OCI-LY1 (cell line): ENCODE data around the gene PSD2.

ENCODE experiments used
- H2AFZ ChIP-seq: fragments of 200-600 bp; sonication (generic), shearing (Covaris generic); 2 replicates; pipeline ENCODE4 v1.6.0; 2014; ENCODE audit warnings: antibody characterized with exemption, mild to moderate bottlenecking, low read length
- H3F3A ChIP-seq: fragments of 200-600 bp; sonication (generic), shearing (Covaris generic); 2 replicates; pipeline ENCODE4 v1.6.0; 2014; ENCODE audit warnings: mild to moderate bottlenecking, antibody characterized with exemption, low read length, moderate library complexity; ENCODE audit not compliant: insufficient read depth
- H3K27ac ChIP-seq: fragments of 200-600 bp; sonication (generic); 2 replicates; pipeline ENCODE4 v1.5.1; 2014; ENCODE audit warnings: low read length, mixed run types, mild to moderate bottlenecking, low read depth; ENCODE audit not compliant: poor library complexity, severe bottlenecking
- H3K27me3 ChIP-seq: fragments of 200-600 bp; sonication (generic); 2 replicates; pipeline ENCODE4 v1.6.0; 2014; ENCODE audit warnings: antibody characterized with exemption, mild to moderate bottlenecking, low read length, moderate library complexity; ENCODE audit not compliant: insufficient read depth
- H3K36me3 ChIP-seq: fragments of 200-600 bp; sonication (generic); 2 replicates; pipeline ENCODE4 v1.6.1; 2014; ENCODE audit warnings: mild to moderate bottlenecking, antibody characterized with exemption, low read length, moderate library complexity, mixed read lengths; ENCODE audit not compliant: insufficient read depth
- H3K4me1 ChIP-seq: fragments of 200-600 bp; sonication (generic); 2 replicates; pipeline ENCODE4 v1.5.1; 2014; ENCODE audit warnings: mild to moderate bottlenecking, low read length, moderate library complexity; ENCODE audit not compliant: insufficient read depth, severe bottlenecking
- H3K4me2 ChIP-seq: fragments of 200-600 bp; sonication (generic), shearing (Covaris generic); 2 replicates; pipeline ENCODE4 v1.6.1; 2014; ENCODE audit warnings: low read length
- H3K4me3 ChIP-seq: fragments of 200-600 bp; sonication (generic); 2 replicates; pipeline ENCODE4 v1.5.1; 2014; ENCODE audit warnings: low read length, low read depth, mild to moderate bottlenecking, mixed read lengths; ENCODE audit not compliant: poor library complexity, severe bottlenecking
- H3K79me2 ChIP-seq: fragments of 200-600 bp; shearing (Covaris generic); 2 replicates; pipeline ENCODE4 v1.6.1; 2016; ENCODE audit warnings: mixed run types, low read length, mixed read lengths; ENCODE audit not compliant: insufficient read depth
- H3K9ac ChIP-seq: fragments of 200-600 bp; sonication (generic), shearing (Covaris generic); 2 replicates; pipeline ENCODE4 v1.6.1; 2014; ENCODE audit warnings: mild to moderate bottlenecking, low read length, mixed read lengths
- H3K9me2 ChIP-seq: fragments of 200-600 bp; sonication (generic), shearing (Covaris generic); 2 replicates; pipeline ENCODE4 v1.6.1; 2014; ENCODE audit warnings: low read depth, mild to moderate bottlenecking, low read length, mixed read lengths
- H3K9me3 ChIP-seq: fragments of 200-600 bp; shearing (Covaris generic); 2 replicates; pipeline ENCODE4 v1.6.1; 2014; ENCODE audit warnings: low read length, mixed read lengths
- H4K20me1 ChIP-seq: fragments of 200-600 bp; sonication (generic), shearing (Covaris generic); 2 replicates; pipeline ENCODE4 v1.6.0; 2016; ENCODE audit warnings: mild to moderate bottlenecking, low read length; ENCODE audit not compliant: insufficient read depth
- CTCF ChIP-seq: fragments of 200-600 bp; sonication (generic), shearing (Covaris generic); IDR thresholded peaks from 2 replicates; pipeline ENCODE4 v1.5.1; 2017; ENCODE audit warnings: mild to moderate bottlenecking, antibody characterized with exemption, low read length, moderate library complexity, mixed read lengths
- EZH2 ChIP-seq: fragments of 200-600 bp; sonication (generic), shearing (Covaris generic); IDR thresholded peaks from 2 replicates; pipeline ENCODE4 v1.8.0; 2017; ENCODE audit warnings: borderline replicate concordance, mixed run types, mild to moderate bottlenecking, antibody characterized with exemption, low read length, moderate library complexity, mixed read lengths

Gene PSD2

GRCh38 chr5:139752506-139753473 lies 42.8 kb upstream of the PSD2 start:
- Histone ChIP-seq H3K9me2 (no peaks in the 10 kb centered on the region), H3K9me3 (no peaks in the 10 kb centered on the region), H3K4me3 (no peak overlapping the region), H3K36me3 (no peaks in the 10 kb centered on the region), H3F3A (no peaks in the 10 kb centered on the region), H3K4me1 (peaks cover 37% of the 10 kb centered on the region), H3K27ac (no peak overlapping the region), H2AFZ (no peak overlapping the region), H3K4me2 (no peak overlapping the region), H3K27me3 (no peaks in the 10 kb centered on the region), H3K79me2 (no peaks in the 10 kb centered on the region), H3K9ac (no peak overlapping the region; the same call in 1 of the 2 replicates), H4K20me1 (no peaks in the 10 kb centered on the region)
- TF ChIP-seq CTCF (no peak), EZH2 (no peak)

GRCh38 chr5:139755892-139756671 lies 39.5 kb upstream of the PSD2 start:
- no peak overlapping the region for H3K27ac ChIP-seq
- peak overlapping the region; percentile 56; the same call in 1 of the 2 replicates for H3K9ac ChIP-seq
- TF ChIP-seq EZH2 (no peak), CTCF (no peak)
- H3K79me2 ChIP-seq: no peaks in the 10 kb centered on the region
- H3K9me3 ChIP-seq: no peaks in the 10 kb centered on the region
- 0 out of 2 replicates have a peak overlapping the region, but pooled peaks have one; percentile 14 for H2AFZ ChIP-seq
- H3K36me3 ChIP-seq: no peaks in the 10 kb centered on the region
- H3K9me2 ChIP-seq: no peaks in the 10 kb centered on the region
- no peaks in the 10 kb centered on the region for H4K20me1 ChIP-seq
- H3K4me3 ChIP-seq: peak overlapping the region; percentile 46
- peaks cover 49% of the 10 kb centered on the region for H3K4me1 ChIP-seq
- 0 out of 2 replicates have a peak, but pooled peaks cover under 1% of the 10 kb centered on the region for H3K27me3 ChIP-seq
- peaks cover 2% of the 10 kb centered on the region; the same call in 1 of the 2 replicates for H3F3A ChIP-seq
- peak overlapping the region; percentile 58 for H3K4me2 ChIP-seq

GRCh38 chr5:139756971-139757370 lies 38.6 kb upstream of the PSD2 start:
- no peak overlapping the region for H3K4me3 ChIP-seq
- H3K9me2 ChIP-seq: no peaks in the 10 kb centered on the region
- H3K36me3 ChIP-seq: no peaks in the 10 kb centered on the region
- no peaks in the 10 kb centered on the region for H3K79me2 ChIP-seq
- no peak overlapping the region for H3K27ac ChIP-seq
- H3K9ac ChIP-seq: no peak overlapping the region
- peaks cover 49% of the 10 kb centered on the region for H3K4me1 ChIP-seq
- no peak overlapping the region for H2AFZ ChIP-seq
- H3F3A ChIP-seq: peaks cover 5% of the 10 kb centered on the region; the same call in 1 of the 2 replicates
- TF ChIP-seq CTCF (no peak), EZH2 (no peak)
- no peaks in the 10 kb centered on the region for H4K20me1 ChIP-seq
- H3K4me2 ChIP-seq: no peak overlapping the region
- no peaks in the 10 kb centered on the region for H3K9me3 ChIP-seq
- 0 out of 2 replicates have a peak, but pooled peaks cover 5% of the 10 kb centered on the region for H3K27me3 ChIP-seq
